ENCODE results near the gene SERHL2. TPM values are rescaled to one million over a fixed set of nuclear protein-coding genes. Genes with fewer than 3 reads are reported as not detected.
A peak's percentile ranks its signal among the peaks of the same experiment; 100 is the strongest.
"Not testable (repeated sequence)": the region's sequence is repeated elsewhere in the genome, so short reads cannot be mapped to it uniquely, and the experiment has no call there.

Gene SERHL2, protein sequence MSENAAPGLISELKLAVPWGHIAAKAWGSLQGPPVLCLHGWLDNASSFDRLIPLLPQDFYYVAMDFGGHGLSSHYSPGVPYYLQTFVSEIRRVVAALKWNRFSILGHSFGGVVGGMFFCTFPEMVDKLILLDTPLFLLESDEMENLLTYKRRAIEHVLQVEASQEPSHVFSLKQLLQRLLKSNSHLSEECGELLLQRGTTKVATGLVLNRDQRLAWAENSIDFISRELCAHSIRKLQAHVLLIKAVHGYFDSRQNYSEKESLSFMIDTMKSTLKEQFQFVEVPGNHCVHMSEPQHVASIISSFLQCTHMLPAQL
- 1 to 10 TPM; 1.1 to 1.7 TPM for total RNA-seq

DNA sequence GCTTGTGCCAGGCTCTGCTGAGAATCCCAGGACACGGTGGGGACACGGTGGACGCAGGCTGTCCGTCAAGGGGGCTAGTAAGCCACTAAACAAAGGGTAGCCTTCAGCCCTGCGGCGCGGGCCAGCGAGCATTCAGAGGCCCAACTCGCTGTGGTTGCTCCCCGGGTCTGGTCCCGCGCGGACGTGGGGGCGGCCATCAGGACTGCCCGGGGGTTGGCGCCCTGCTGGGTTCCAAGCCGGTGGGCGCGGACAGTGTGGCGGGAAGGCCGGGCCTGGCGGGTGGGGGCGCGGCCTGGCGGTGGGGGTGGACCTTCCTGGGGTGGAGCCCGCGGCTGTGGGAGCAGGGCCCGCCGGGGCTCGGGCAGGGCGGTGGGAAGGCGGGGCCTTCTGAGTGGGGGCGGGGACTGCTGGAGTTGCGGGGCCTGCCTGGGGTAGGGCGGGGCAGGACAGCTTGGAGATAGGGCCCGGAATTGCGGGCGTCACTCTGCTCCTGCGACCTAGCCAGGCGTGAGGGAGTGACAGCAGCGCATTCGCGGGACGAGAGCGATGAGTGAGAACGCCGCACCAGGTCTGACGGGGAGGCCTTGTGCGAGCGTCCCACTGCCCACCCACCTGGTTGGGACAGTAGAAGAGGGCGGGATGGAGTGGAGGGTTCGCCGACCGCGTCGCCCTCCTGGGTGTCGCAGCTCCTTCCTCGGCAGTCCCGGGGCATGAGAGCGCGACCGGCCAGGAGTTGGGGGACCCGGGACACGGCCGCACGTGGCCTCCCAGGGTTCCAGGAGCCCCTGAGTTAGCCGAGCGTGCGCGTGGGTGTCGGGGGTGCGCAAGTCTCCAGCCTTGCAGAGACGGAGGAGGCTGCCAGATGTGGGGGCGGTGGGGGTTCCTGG, at the start of gene SERHL2:
SERHL2 (plus strand) TSS at position 482 of the 887 bp plus-strand sequence; CDS start at position 547, 65 bp downstream.
- H3K36me3 ChIP-seq = no peaks in the 10 kb centered on the region
- H3K9ac ChIP-seq (ENCODE audit: low read depth in 2 of 2, low read length in 2 of 2) = peak within 1 kb of the TSS; percentile 51 to 81
- peak within 1 kb of the TSS; percentile 41 for H3K4me3 ChIP-seq
- no peaks in the 10 kb centered on the region for H3K4me1 ChIP-seq
- intact Hi-C loops (cut with DNase I) = no loop called here
- peak; percentile 95 for DNase-seq
- H3K27ac ChIP-seq = no peak within 1 kb of the TSS
- H3K9me3 ChIP-seq = no peaks in the 10 kb centered on the region
- TF ChIP-seq, protein P1, sequence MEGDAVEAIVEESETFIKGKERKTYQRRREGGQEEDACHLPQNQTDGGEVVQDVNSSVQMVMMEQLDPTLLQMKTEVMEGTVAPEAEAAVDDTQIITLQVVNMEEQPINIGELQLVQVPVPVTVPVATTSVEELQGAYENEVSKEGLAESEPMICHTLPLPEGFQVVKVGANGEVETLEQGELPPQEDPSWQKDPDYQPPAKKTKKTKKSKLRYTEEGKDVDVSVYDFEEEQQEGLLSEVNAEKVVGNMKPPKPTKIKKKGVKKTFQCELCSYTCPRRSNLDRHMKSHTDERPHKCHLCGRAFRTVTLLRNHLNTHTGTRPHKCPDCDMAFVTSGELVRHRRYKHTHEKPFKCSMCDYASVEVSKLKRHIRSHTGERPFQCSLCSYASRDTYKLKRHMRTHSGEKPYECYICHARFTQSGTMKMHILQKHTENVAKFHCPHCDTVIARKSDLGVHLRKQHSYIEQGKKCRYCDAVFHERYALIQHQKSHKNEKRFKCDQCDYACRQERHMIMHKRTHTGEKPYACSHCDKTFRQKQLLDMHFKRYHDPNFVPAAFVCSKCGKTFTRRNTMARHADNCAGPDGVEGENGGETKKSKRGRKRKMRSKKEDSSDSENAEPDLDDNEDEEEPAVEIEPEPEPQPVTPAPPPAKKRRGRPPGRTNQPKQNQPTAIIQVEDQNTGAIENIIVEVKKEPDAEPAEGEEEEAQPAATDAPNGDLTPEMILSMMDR (IDR thresholded peaks at IDR 0.05) = no peak
- H3K27me3 ChIP-seq = no peaks in the 10 kb centered on the region

DNA sequence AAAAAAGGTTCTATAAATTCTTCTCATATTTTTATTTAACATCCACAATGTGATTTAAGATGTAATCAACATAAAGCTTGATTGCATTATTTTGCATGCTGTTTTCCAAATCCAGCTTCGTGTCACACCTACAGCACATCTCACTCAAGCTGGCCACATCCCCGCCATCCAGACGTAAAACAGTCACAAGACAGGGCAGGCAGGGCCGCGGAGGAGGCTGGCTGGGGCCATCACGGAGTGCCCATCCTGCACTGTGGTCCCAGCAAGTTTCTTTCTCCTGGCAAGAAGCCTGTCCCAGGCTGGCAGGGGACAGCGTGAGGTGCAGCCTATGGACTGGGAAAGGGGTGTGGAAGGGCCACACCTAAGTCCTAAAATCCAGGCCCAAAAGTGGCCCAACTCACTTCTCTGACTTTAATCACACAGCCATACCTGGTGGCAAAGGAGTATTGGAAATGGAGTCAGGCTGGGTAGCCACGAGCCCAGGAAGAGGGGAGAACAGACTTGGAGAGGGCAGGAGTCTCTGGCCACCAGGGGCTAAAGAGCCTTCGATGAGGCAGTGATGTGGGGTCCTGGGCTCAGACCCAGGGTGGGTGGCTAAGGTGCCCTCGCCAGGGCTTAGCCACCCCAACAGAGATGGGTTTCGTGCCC, 45.3 kb upstream of the SERHL2 start:
- H3K9me3 ChIP-seq; H3K4me1 ChIP-seq; intact Hi-C loops (cut with DNase I); H3K9ac ChIP-seq (ENCODE audit: low read depth in 2 of 2, low read length in 2 of 2); H3K27ac ChIP-seq; H3K4me3 ChIP-seq; H3K27me3 ChIP-seq; DNase-seq; H3K36me3 ChIP-seq: not testable (repeated sequence)

DNA sequence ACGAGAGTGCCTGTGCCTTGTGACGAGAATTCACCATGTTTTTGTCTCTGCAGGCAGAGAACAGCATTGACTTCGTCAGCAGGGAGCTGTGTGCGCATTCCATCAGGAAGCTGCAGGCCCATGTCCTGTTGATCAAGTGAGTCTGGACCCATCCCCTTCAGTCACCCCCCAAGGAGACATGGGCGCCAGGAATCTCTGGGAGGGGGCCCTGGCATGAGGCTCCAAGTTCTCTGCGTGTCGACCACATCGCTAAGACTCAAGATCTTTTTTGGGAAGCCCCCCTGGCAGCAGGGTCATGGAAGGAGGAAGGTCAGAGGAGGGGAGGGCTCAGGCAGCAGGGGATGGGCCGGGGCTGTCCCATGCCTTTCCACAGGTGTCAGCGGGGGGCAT, 44.8 kb upstream of the SERHL2 start:
- H3K27me3 ChIP-seq; H3K9ac ChIP-seq (ENCODE audit: low read depth in 2 of 2, low read length in 2 of 2); H3K9me3 ChIP-seq; H3K27ac ChIP-seq; DNase-seq; intact Hi-C loops (cut with DNase I); H3K36me3 ChIP-seq; H3K4me1 ChIP-seq; H3K4me3 ChIP-seq: not testable (repeated sequence)

DNA sequence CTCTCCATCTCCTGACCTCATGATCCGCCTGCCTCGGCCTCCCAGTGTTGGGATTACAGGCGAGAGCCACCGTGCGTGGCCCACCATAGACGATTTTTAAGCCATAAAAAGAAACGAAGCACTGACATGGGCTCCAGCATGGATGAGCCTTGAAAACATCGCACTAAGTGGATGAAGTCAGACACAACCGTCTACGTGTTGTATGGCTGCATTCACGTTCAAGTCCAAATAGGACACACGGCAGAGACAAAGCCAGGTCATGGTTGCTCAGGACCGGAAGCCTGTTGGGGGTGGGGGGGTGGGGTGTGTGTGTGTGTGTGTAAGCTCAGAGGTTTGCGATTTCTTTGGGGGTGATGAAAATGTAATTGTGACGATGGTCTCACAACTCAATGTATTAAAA, 44.2 kb upstream of the SERHL2 start:
- H3K4me1 ChIP-seq = peaks cover 4% of the 10 kb centered on the region
- H3K36me3 ChIP-seq = no peaks in the 10 kb centered on the region
- intact Hi-C loops (cut with DNase I) = no loop called here
- H3K27me3 ChIP-seq = no peaks in the 10 kb centered on the region
- TF ChIP-seq, protein P1 (IDR thresholded peaks at IDR 0.05) = no peak
- H3K9ac ChIP-seq (ENCODE audit: low read depth in 2 of 2, low read length in 2 of 2) = no peak overlapping the region
- H3K9me3 ChIP-seq = no peaks in the 10 kb centered on the region
- no peak for DNase-seq
- no peak overlapping the region for H3K4me3 ChIP-seq
- no peak overlapping the region for H3K27ac ChIP-seq

DNA sequence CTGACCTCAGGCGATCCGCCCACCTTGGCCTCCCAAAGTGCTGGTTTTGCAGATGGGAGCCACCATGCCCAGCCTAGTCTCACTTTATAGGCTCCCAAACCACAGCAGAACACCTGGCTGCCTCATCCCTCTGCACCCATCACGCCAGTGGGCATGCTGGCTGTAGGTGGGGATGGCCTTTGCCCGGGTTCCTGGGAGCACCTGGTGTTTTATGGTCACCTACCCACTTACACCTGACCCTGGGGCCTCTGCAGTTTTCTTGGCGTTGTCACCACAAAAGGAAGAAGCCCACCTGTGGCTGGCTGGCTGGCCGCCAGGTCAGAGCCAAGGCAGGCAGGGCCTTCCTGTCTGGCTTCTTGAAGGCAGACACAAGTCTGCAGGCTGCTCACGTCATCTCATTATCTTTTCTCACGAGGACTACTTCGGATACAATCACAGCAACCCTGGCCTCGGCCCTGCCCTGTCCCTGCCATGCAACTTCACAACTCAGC, 42.3 kb upstream of the SERHL2 start:
- H3K27ac ChIP-seq = no peak overlapping the region
- no peaks in the 10 kb centered on the region for H3K9me3 ChIP-seq
- no peak overlapping the region for H3K4me3 ChIP-seq
- H3K4me1 ChIP-seq = peaks cover 4% of the 10 kb centered on the region
- intact Hi-C loops (cut with DNase I) = no loop called here
- H3K9ac ChIP-seq (ENCODE audit: low read depth in 2 of 2, low read length in 2 of 2) = no peak overlapping the region
- H3K27me3 ChIP-seq = no peaks in the 10 kb centered on the region
- peak; percentile 56 for DNase-seq
- TF ChIP-seq, protein P1 (IDR thresholded peaks at IDR 0.05) = no peak
- H3K36me3 ChIP-seq = no peaks in the 10 kb centered on the region

DNA sequence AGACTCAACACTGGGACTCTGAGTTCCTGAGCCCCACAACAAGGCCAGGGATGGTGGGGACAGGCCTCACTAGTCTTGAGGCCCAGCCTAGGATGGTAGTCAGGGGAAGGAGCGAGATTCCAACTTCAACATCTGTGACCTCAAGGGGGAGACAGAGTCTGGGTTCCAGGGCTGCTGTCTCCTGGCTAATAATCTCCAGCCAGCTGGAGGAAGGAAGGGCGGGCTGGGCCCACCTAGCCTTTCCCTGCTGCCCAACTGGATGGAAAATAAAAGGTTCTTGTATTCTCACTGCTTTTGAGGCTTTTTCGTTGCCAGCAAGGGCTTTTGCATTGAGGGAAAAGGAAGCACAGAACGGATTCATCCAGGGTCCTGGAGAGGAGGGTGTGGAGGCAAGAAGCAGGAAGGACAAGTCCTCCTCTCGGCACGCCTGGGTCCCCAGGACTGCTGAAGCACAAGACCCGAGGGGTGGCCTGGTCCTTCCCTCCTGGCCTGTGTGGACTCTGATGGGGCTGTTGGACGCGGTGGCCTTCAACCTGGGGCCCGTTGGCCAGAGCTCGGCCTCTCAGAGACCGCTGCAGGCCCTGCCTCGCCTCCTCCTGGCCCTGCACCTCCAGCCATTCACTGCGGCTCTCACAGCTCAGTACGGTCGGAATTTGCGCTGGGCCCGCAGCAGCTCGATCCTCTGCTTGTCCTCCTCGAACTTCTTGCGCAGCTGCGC, 41.3 kb upstream of the SERHL2 start:
- DNase-seq; H3K4me1 ChIP-seq; H3K27me3 ChIP-seq; H3K4me3 ChIP-seq; H3K36me3 ChIP-seq; H3K27ac ChIP-seq; H3K9me3 ChIP-seq; intact Hi-C loops (cut with DNase I): not testable (repeated sequence)
- H3K9ac ChIP-seq (ENCODE audit: low read depth in 2 of 2, low read length in 2 of 2) = peak overlapping the region in 1 of 2 donors; percentile 50

DNA sequence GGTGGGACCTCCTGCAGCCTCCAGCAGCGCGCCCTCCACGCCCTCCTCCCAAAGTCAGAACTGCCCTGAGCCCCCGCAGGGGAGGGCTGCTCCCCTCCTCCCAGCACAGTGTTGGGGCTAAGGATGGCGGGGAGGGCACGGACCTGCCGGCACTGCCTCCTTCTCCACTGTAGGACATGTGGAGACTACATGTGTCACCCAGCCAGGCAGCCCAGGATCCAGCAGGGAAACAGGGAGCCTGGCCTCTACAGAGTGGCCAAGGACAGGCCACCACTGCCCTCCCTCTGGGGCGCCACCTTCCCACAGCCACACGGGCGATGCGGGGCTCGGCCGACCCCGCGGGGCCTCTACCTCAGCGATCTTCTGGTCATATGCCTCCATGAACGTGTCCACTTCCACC, 39.4 kb upstream of the SERHL2 start:
- H3K9me3 ChIP-seq; DNase-seq; H3K4me3 ChIP-seq; H3K9ac ChIP-seq (ENCODE audit: low read depth in 2 of 2, low read length in 2 of 2); H3K36me3 ChIP-seq; intact Hi-C loops (cut with DNase I); H3K4me1 ChIP-seq; H3K27me3 ChIP-seq; H3K27ac ChIP-seq: not testable (repeated sequence)

DNA sequence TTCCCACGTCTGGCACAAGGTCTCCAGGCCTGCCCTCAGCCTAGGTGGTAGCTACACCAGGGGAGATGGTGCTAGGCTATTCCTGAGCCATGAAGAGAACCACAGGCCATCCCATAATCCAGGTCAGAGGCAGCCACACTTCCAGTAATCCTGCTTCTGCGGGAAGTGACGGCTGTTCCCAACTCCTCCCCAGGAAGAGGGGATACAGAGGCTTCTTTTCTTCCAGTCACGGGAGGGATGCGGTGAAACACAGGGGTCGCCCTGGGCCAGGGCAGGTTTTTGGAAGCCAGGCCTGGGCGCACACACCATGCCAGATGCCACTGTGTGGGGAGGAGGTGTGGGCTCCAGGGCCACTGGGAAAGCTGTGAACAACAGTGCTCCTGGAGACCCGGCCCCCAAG, 38.5 kb upstream of the SERHL2 start:
- H3K9ac ChIP-seq (ENCODE audit: low read depth in 2 of 2, low read length in 2 of 2); H3K36me3 ChIP-seq; intact Hi-C loops (cut with DNase I): not testable (repeated sequence)

More for the DNA sequence above, 38.5 kb upstream of the SERHL2 start:
- H3K27me3 ChIP-seq, H3K9me3 ChIP-seq, H3K27ac ChIP-seq, H3K4me3 ChIP-seq, H3K4me1 ChIP-seq, DNase-seq: not testable (repeated sequence)

Measured in colonic mucosa (tissue), 4 donors.